CD14-positive monocyte (primary cell): ENCODE data around the gene SPATA19. TPM values are rescaled to one million over a fixed set of nuclear protein-coding genes. Genes with fewer than 3 reads are reported as not detected.

Experiments used
- DNase-seq, 3 donors: peaks; one replicate each; pipeline ENCODE4 v3.0.0-alpha.2; 2011 to 2022
- H2AFZ ChIP-seq: 2 replicates; pipeline ENCODE4 v1.6.0; 2012; ENCODE audit warnings: mild to moderate bottlenecking, low read depth, low read length, inconsistent platforms; ENCODE audit not compliant: insufficient read depth, poor library complexity, severe bottlenecking
- H3K27ac ChIP-seq, 2 donors: 1 replicate in 1 of 2; 2 replicates in 1 of 2; pipeline ENCODE4 v1.5.1; 2012 to 2013; ENCODE audit warnings: low read length in 2 of 2, control low read depth in 1 of 2, inconsistent platforms in 1 of 2, low read depth in 1 of 2, mild to moderate bottlenecking in 1 of 2
- H3K27me3 ChIP-seq, 2 donors: one replicate each; pipeline versions ENCODE4 v1.6.0 to v1.6.1; 2011 to 2013; ENCODE audit warnings: low read length in 2 of 2; ENCODE audit not compliant: control insufficient read depth in 2 of 2, insufficient read depth in 2 of 2
- H3K36me3 ChIP-seq, 2 donors: replicated peaks in 1 of 2; 1 replicate in 1 of 2; 2 replicates in 1 of 2; pipeline versions ENCODE4 v1.5.1 to v1.6.1; 2012 to 2013; ENCODE audit warnings: low read length in 2 of 2, control low read depth in 1 of 2, inconsistent platforms in 1 of 2, mild to moderate bottlenecking in 1 of 2; ENCODE audit not compliant: insufficient read depth in 2 of 2, control insufficient read depth in 1 of 2
- H3K4me1 ChIP-seq, 2 donors: 1 replicate in 1 of 2; 2 replicates in 1 of 2; pipeline versions ENCODE4 v1.5.1 to v1.6.1; 2012 to 2013; ENCODE audit warnings: low read length in 2 of 2, control low read depth in 1 of 2, inconsistent platforms in 1 of 2, mild to moderate bottlenecking in 1 of 2, moderate library complexity in 1 of 2; ENCODE audit not compliant: insufficient read depth in 2 of 2, control insufficient read depth in 1 of 2
- H3K4me2 ChIP-seq: replicated peaks from 2 replicates; pipeline ENCODE3; 2012; ENCODE audit warnings: low read length, moderate library complexity, mild to moderate bottlenecking; ENCODE audit not compliant: poor library complexity, severe bottlenecking; ENCODE audit errors: extremely low read depth
- H3K4me3 ChIP-seq, 3 experiments: fragments of 200-600 bp in 1 of 3; sonication (generic) in 1 of 3; replicated peaks in 1 of 3; 1 replicate in 2 of 3; 2 replicates in 1 of 3; pipeline ENCODE4 v1.5.1; 2011 to 2013; ENCODE audit warnings: low read length in 3 of 3, mild to moderate bottlenecking in 3 of 3, control low read depth in 2 of 3, low read depth in 2 of 3, inconsistent platforms in 1 of 3, moderate library complexity in 1 of 3
- H3K79me2 ChIP-seq: 2 replicates; pipeline ENCODE4 v1.6.0; 2012; ENCODE audit warnings: mild to moderate bottlenecking, control low read depth, inconsistent platforms, low read length, moderate library complexity; ENCODE audit not compliant: insufficient read depth
- H3K9ac ChIP-seq: 2 replicates; pipeline ENCODE4 v1.6.0; 2017; ENCODE audit warnings: low read length, mild to moderate bottlenecking; ENCODE audit not compliant: insufficient read depth, poor library complexity, severe bottlenecking
- H3K9me3 ChIP-seq, 2 donors: replicated peaks in 1 of 2; 1 replicate in 1 of 2; 2 replicates in 1 of 2; pipeline versions ENCODE4 v1.5.1 to v1.6.1; 2012 to 2013; ENCODE audit warnings: low read length in 2 of 2, control low read depth in 1 of 2; ENCODE audit not compliant: control insufficient read depth in 1 of 2, insufficient read depth in 1 of 2
- H4K20me1 ChIP-seq: 2 replicates; pipeline ENCODE4 v1.6.0; 2012; ENCODE audit warnings: mild to moderate bottlenecking, low read length, control low read depth, moderate library complexity; ENCODE audit not compliant: insufficient read depth
- H3K27ac Mint-ChIP-seq, 7 donors: one replicate each; pipeline ENCODE4 v1.8.0; 2020; ENCODE audit warnings: mild to moderate bottlenecking in 7 of 7, mixed read lengths in 7 of 7, moderate library complexity in 6 of 7, inconsistent platforms in 2 of 7
- H3K27me3 Mint-ChIP-seq, 3 donors: one replicate each; pipeline ENCODE4 v1.8.0; 2021 to 2022; ENCODE audit warnings: low read depth in 3 of 3, mild to moderate bottlenecking in 3 of 3, mixed read lengths in 3 of 3, moderate library complexity in 3 of 3, inconsistent platforms in 1 of 3
- H3K36me3 Mint-ChIP-seq, 2 donors: one replicate each; pipeline ENCODE4 v1.8.0; 2020; ENCODE audit warnings: mixed read lengths in 2 of 2, inconsistent platforms in 1 of 2, mild to moderate bottlenecking in 1 of 2
- H3K4me1 Mint-ChIP-seq: one replicate; pipeline ENCODE4 v1.8.0; 2020; ENCODE audit warnings: mild to moderate bottlenecking, mixed read lengths
- H3K4me3 Mint-ChIP-seq, 2 donors: one replicate each; pipeline ENCODE4 v1.8.0; 2020; ENCODE audit warnings: mild to moderate bottlenecking in 2 of 2, mixed read lengths in 2 of 2, moderate library complexity in 1 of 2
- H3K9me3 Mint-ChIP-seq, 7 donors: one replicate each; pipeline ENCODE4 v1.8.0; 2020 to 2022; ENCODE audit warnings: mixed read lengths in 7 of 7, mild to moderate bottlenecking in 6 of 7, moderate library complexity in 6 of 7, inconsistent platforms in 2 of 7
- CTCF ChIP-seq: fragments of 200-600 bp; IDR thresholded peaks from one replicate; pipeline ENCODE4 v1.8.0; 2022; ENCODE audit warnings: antibody characterized with exemption, mild to moderate bottlenecking
- WGBS: methylation state at CpG from one replicate; pipeline ENCODE4 v1.1.5; 2013; ENCODE audit warnings: missing lambda C conversion rate; ENCODE audit not compliant: insufficient coverage; 5-methylcytosine and 5-hydroxymethylcytosine counted together
- intact Hi-C, 2 donors: fragments of 100-400 bp; cut with micrococcal nuclease; formaldehyde crosslinking; loops; one replicate each; pipeline versions ENCODE4 v1.15.0 to v1.15.1; 2023
- polyA plus RNA-seq, 3 donors: library from polyadenylated mRNA; depleted of rRNA in 1 of 3; unstranded in 2 of 3; stranded (reverse) in 1 of 3; fragments of 300-500 nt in 2 of 3; fragments of >200 nt in 1 of 3; fragmentation: Illumina TruSeq in 2 of 3; gene quantifications; 1 replicate in 2 of 3; 2 replicates in 1 of 3; pipeline ENCODE4 v1.2.3, GENCODE V29; 2012 to 2021

Gene SPATA19
- polyA plus RNA-seq, 3 donors: not detected

- intact Hi-C loops: no loop called here
- Histone ChIP-seq H3K4me1 (no peaks in the 10 kb centered on the region), H3K9me3 (no peaks in the 10 kb centered on the region), H3K4me2 (no peak overlapping the region), H3K9ac (no peak overlapping the region), H3K27me3 (no peaks in the 10 kb centered on the region), H3K36me3 (no peaks in the 10 kb centered on the region), H2AFZ (no peak overlapping the region), H3K4me3 (no peak overlapping the region), H3K27ac (no peak overlapping the region), H4K20me1 (no peaks in the 10 kb centered on the region), H3K79me2 (no peaks in the 10 kb centered on the region)
- H3K4me3 Mint-ChIP-seq: no peak overlapping the region
- DNase-seq: no peak
- 88% methylated on average over 8 of the region's 8 CpGs for whole genome bisulfite sequencing
- no peaks in the 10 kb centered on the region for H3K4me1 Mint-ChIP-seq
- H3K27ac Mint-ChIP-seq: no peak overlapping the region
- no peak for TF ChIP-seq CTCF
- peaks cover 0 to 5% (median 2%) of the 10 kb centered on the region in 3 donors for H3K27me3 Mint-ChIP-seq
- no peaks in the 10 kb centered on the region for H3K36me3 Mint-ChIP-seq
- peaks cover 0 to 7% (median 2%) of the 10 kb centered on the region in 7 donors for H3K9me3 Mint-ChIP-seq
Observed at GRCh38 chr11:133892126-133892525, 46.8 kb upstream of the SPATA19 start.

GRCh38 chr11:133889893-133890292, 44.6 kb upstream of the SPATA19 start:
- Mint-ChIP-seq H3K36me3 (no peaks in the 10 kb centered on the region), H3K27ac (no peak overlapping the region), H3K4me3 (no peak overlapping the region), H3K27me3 (peaks cover 0 to 3% (median 0%) of the 10 kb centered on the region in 3 donors), H3K9me3 (peaks cover 2 to 9% (median 4%) of the 10 kb centered on the region in 7 donors), H3K4me1 (no peaks in the 10 kb centered on the region)
- Histone ChIP-seq H3K4me1 (no peaks in the 10 kb centered on the region), H3K79me2 (no peaks in the 10 kb centered on the region), H3K27ac (no peak overlapping the region), H3K9me3 (peaks cover 0 to 9% of the 10 kb centered on the region in 2 donors), H3K27me3 (no peaks in the 10 kb centered on the region), H3K4me2 (no peak overlapping the region), H3K9ac (no peak overlapping the region), H4K20me1 (no peaks in the 10 kb centered on the region), H3K36me3 (no peaks in the 10 kb centered on the region), H2AFZ (no peak overlapping the region), H3K4me3 (no peak overlapping the region)
- intact Hi-C loops: no loop called here
- DNase-seq: no peak
- 96% methylated on average over 2 of the region's 3 CpGs for WGBS
- TF ChIP-seq CTCF: no peak
